HEK293T (cell line): ENCODE results near the gene STK17B.

Experiments
- ARNT ChIP-seq: fragments of 450-650 bp; IDR thresholded peaks from 2 replicates; pipeline ENCODE4 v1.6.1; 2017; ENCODE audit warnings: mild to moderate bottlenecking
- BHLHE40 ChIP-seq: fragments of 450-650 bp; IDR thresholded peaks from 2 replicates; pipeline ENCODE4 v1.6.1; 2016; ENCODE audit warnings: mild to moderate bottlenecking, moderate library complexity, borderline replicate concordance
- FOXA1 ChIP-seq: fragments of 450-650 bp; IDR thresholded peaks from 2 replicates; pipeline ENCODE4 v1.6.1; 2016; ENCODE audit warnings: mild to moderate bottlenecking
- FOXK2 ChIP-seq: fragments of 450-650 bp; IDR thresholded peaks from 2 replicates; pipeline ENCODE4 v1.6.1; 2016; ENCODE audit warnings: mild to moderate bottlenecking
- FOXM1 ChIP-seq: fragments of 450-650 bp; IDR thresholded peaks from 2 replicates; pipeline ENCODE4 v1.6.1; 2017; ENCODE audit warnings: mild to moderate bottlenecking, borderline replicate concordance
- SP1 ChIP-seq: fragments of 450-650 bp; IDR thresholded peaks from 2 replicates; pipeline ENCODE4 v1.6.1; 2017
- SUZ12 ChIP-seq: fragments of 450-650 bp; IDR thresholded peaks from 2 replicates; pipeline ENCODE4 v1.6.1; 2016; ENCODE audit warnings: mild to moderate bottlenecking
- ZNF384 ChIP-seq: fragments of 450-650 bp; IDR thresholded peaks from 2 replicates; pipeline ENCODE4 v1.6.1; 2016

DNA sequence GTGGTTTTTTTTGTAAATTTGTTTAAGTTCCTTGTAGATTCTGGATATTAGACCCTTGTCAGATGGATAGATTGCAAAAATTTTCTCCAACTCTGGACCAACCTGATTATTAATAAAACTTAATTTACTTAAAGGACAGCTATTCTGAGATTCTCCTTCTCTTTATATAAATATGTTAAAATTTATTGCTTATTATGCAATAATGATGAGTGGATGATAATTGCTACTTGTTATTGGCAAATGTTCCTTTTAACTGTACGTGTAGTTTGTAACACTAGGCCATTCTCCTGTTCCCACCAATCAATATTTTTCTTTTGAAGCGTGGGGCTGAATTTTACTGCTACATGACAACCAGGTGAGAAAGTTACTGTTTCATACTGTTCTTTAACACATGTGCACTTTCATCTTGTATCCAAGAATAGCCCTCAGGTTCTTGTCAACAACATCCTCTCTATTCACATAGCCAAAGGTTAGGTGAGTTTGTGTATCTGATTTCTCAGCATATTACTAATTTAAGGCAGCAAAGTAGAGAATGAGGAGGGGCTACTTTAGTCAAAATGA lies 16.6 kb upstream of the STK17B start:
- no peak for TF ChIP-seq FOXK2
- TF ChIP-seq FOXA1: no peak
- TF ChIP-seq SP1: no peak
- no peak for TF ChIP-seq FOXM1
- no peak for TF ChIP-seq BHLHE40
- TF ChIP-seq ZNF384: no peak
- TF ChIP-seq SUZ12: no peak
- TF ChIP-seq ARNT: no peak
